SK-N-SH (cell line): ENCODE data around the gene PLEKHA4. TPM values are rescaled to one million over a fixed set of nuclear protein-coding genes. Genes with fewer than 3 reads are reported as not detected.

Experiments
- CTCF ChIA-PET: fragments of 300-600, 350-600 bp; formaldehyde crosslinking; extraction: SDS; loops from one replicate; lab custom pipeline; 2021; lab: Yijun Ruan, JAX
- POLR2A ChIA-PET: fragments of 350-600 bp; sonication (Branson Sonifier 250); formaldehyde crosslinking; extraction: SDS; loops from one replicate; lab custom pipeline; 2020; ENCODE audit warnings: antibody characterized with exemption, inconsistent platforms; lab: Yijun Ruan, JAX
- DNase-seq: peaks from one replicate; pipeline ENCODE4 v3.0.0; 2012
- H2AFZ ChIP-seq: fragments of 200-600 bp; sonication (generic); 2 replicates; pipeline ENCODE4 v1.8.1; 2016; ENCODE audit warnings: antibody characterized with exemption, mild to moderate bottlenecking, low read depth
- H3F3A ChIP-seq: fragments of 200-600 bp; sonication (generic); replicated peaks from 2 replicates; pipeline ENCODE3; 2016; ENCODE audit warnings: antibody characterized with exemption, mild to moderate bottlenecking; ENCODE audit not compliant: insufficient read depth
- H3K27ac ChIP-seq, 2 experiments: fragments of 200-500 bp in 1 of 2; fragments of 200-600 bp in 1 of 2; sonication (Bioruptor generic) in 1 of 2; sonication (generic), shearing (Covaris generic) in 1 of 2; 2 replicates each; pipeline versions ENCODE4 v1.5.1 to v1.6.1; 2014 to 2016; ENCODE audit warnings: low read depth in 2 of 2, inconsistent platforms in 1 of 2, low read length in 1 of 2, mild to moderate bottlenecking in 1 of 2, mixed read lengths in 1 of 2
- H3K27me3 ChIP-seq: fragments of 200-600 bp; sonication (generic), shearing (Covaris generic); 2 replicates; pipeline ENCODE4 v1.6.1; 2016; ENCODE audit warnings: mixed run types; ENCODE audit not compliant: insufficient read depth
- H3K36me3 ChIP-seq, 2 experiments: fragments of 200-500 bp in 1 of 2; fragments of 200-600 bp in 1 of 2; sonication (Bioruptor generic) in 1 of 2; sonication (generic) in 1 of 2; replicated peaks in 1 of 2; 2 replicates each; pipeline versions ENCODE3 to v1.5.1; 2014 to 2016; ENCODE audit warnings: low read length in 1 of 2, mild to moderate bottlenecking in 1 of 2; ENCODE audit not compliant: insufficient read depth in 2 of 2, control insufficient read depth in 1 of 2
- H3K4me1 ChIP-seq, 2 experiments: fragments of 200-500 bp in 1 of 2; fragments of 200-600 bp in 1 of 2; sonication (Bioruptor generic) in 1 of 2; sonication (generic), shearing (Covaris generic) in 1 of 2; 2 replicates each; pipeline versions ENCODE4 v1.5.1 to v1.6.1; 2014 to 2016; ENCODE audit warnings: low read depth in 1 of 2, low read length in 1 of 2, mixed run types in 1 of 2; ENCODE audit not compliant: insufficient read depth in 2 of 2, control insufficient read depth in 1 of 2
- H3K4me2 ChIP-seq: fragments of 200-600 bp; sonication (generic), shearing (Covaris generic); 2 replicates; pipeline ENCODE4 v1.6.1; 2017; ENCODE audit warnings: mixed run types
- H3K4me3 ChIP-seq, 2 experiments: fragments of 200-500 bp in 1 of 2; fragments of 200-600 bp in 1 of 2; sonication (Bioruptor generic) in 1 of 2; sonication (generic), shearing (Covaris generic) in 1 of 2; 2 replicates each; pipeline versions ENCODE4 v1.5.1 to v1.8.1; 2014 to 2016; ENCODE audit warnings: low read depth in 2 of 2, inconsistent platforms in 1 of 2, low read length in 1 of 2, mild to moderate bottlenecking in 1 of 2, mixed read lengths in 1 of 2, moderate library complexity in 1 of 2
- H3K79me2 ChIP-seq: fragments of 200-600 bp; sonication (generic); 2 replicates; pipeline ENCODE4 v1.8.1; 2017; ENCODE audit warnings: mild to moderate bottlenecking; ENCODE audit not compliant: insufficient read depth
- H3K9ac ChIP-seq: fragments of 200-600 bp; sonication (generic); 2 replicates; pipeline ENCODE4 v1.6.1; 2017; ENCODE audit warnings: mixed run types
- H3K9me2 ChIP-seq: fragments of 200-600 bp; sonication (generic); 2 replicates; pipeline ENCODE4 v1.6.1; 2017; ENCODE audit warnings: mixed run types
- H3K9me3 ChIP-seq: fragments of 200-600 bp; sonication (generic); 2 replicates; pipeline ENCODE4 v1.6.1; 2017; ENCODE audit warnings: mixed run types, mild to moderate bottlenecking, moderate library complexity
- H4K20me1 ChIP-seq: fragments of 200-600 bp; sonication (generic); 2 replicates; pipeline ENCODE4 v1.6.1; 2017; ENCODE audit warnings: mild to moderate bottlenecking, mixed run types; ENCODE audit not compliant: insufficient read depth
- CHD2 ChIP-seq: fragments of 150-350 bp; IDR thresholded peaks from 2 replicates; pipeline ENCODE4 v1.6.1; 2018; ENCODE audit warnings: low read length; ENCODE audit not compliant: partially characterized antibody
- ELF1 ChIP-seq: IDR thresholded peaks from 2 replicates; pipeline ENCODE4 v1.4.0; 2012
- EP300 ChIP-seq, 2 experiments: IDR thresholded peaks; 2 replicates each; pipeline versions ENCODE4 v1.4.0 to v1.6.1; 2012; ENCODE audit warnings: borderline replicate concordance in 1 of 2, low read depth in 1 of 2, low read length in 1 of 2
- FOSL2 ChIP-seq: IDR thresholded peaks from 2 replicates; pipeline ENCODE4 v1.4.0; 2012; ENCODE audit warnings: low read depth, mild to moderate bottlenecking, moderate library complexity, borderline replicate concordance
- FOXJ3 ChIP-seq: sonication (generic); formaldehyde crosslinking; IDR thresholded peaks from 2 replicates; pipeline ENCODE4 v1.5.1; 2020; ENCODE audit warnings: mild to moderate bottlenecking, missing genetic modification reagents
- IRF3 ChIP-seq: fragments of 150-350 bp; IDR thresholded peaks from 2 replicates; pipeline ENCODE4 v1.6.1; 2016; ENCODE audit warnings: mild to moderate bottlenecking, low read depth, low read length
- JUND ChIP-seq: IDR thresholded peaks from 2 replicates; pipeline ENCODE4 v1.4.0; 2012
- MAX ChIP-seq: IDR thresholded peaks from 2 replicates; pipeline ENCODE4 v1.4.0; 2012; ENCODE audit warnings: low read depth
- MEF2A ChIP-seq: IDR thresholded peaks from 2 replicates; pipeline ENCODE4 v1.4.0; 2012; ENCODE audit warnings: low read depth, borderline replicate concordance
- MXI1 ChIP-seq: IDR thresholded peaks from 2 replicates; pipeline ENCODE4 v1.6.1; 2012; ENCODE audit warnings: mild to moderate bottlenecking, low read depth, low read length, improper control_type of control experiment
- NFIC ChIP-seq: IDR thresholded peaks from 2 replicates; pipeline ENCODE4 v1.4.0; 2012; ENCODE audit warnings: borderline replicate concordance
- POLR2AphosphoS5 ChIP-seq: IDR thresholded peaks from 2 replicates; pipeline ENCODE4 v1.6.1; 2012; ENCODE audit warnings: low read depth, low read length
- RCOR1 ChIP-seq: fragments of 150-350 bp; IDR thresholded peaks from 2 replicates; pipeline ENCODE4 v1.6.1; 2017; ENCODE audit warnings: antibody characterized with exemption, low read length
- SIN3A ChIP-seq: IDR thresholded peaks from 2 replicates; pipeline ENCODE4 v1.6.1; 2012; ENCODE audit warnings: low read depth, mild to moderate bottlenecking, low read length, moderate library complexity, borderline replicate concordance
- SMC3 ChIP-seq: IDR thresholded peaks from 2 replicates; pipeline ENCODE4 v1.6.1; 2012; ENCODE audit warnings: low read depth, low read length, improper control_type of control experiment
- TAF1 ChIP-seq: IDR thresholded peaks from 2 replicates; pipeline ENCODE4 v1.6.1; 2012; ENCODE audit warnings: low read depth, mild to moderate bottlenecking, low read length, moderate library complexity, borderline replicate concordance
- TCF12 ChIP-seq: IDR thresholded peaks from 2 replicates; pipeline ENCODE4 v1.4.0; 2012
- TEAD4 ChIP-seq: IDR thresholded peaks from 2 replicates; pipeline ENCODE4 v1.4.0; 2012; ENCODE audit warnings: mild to moderate bottlenecking, borderline replicate concordance; ENCODE audit not compliant: insufficient read depth
- USF2 ChIP-seq: fragments of 150-350 bp; IDR thresholded peaks from 2 replicates; pipeline ENCODE4 v1.6.1; 2017; ENCODE audit warnings: antibody characterized with exemption, low read length, low read depth, borderline replicate concordance
- YY1 ChIP-seq: IDR thresholded peaks from 2 replicates; pipeline ENCODE4 v1.4.0; 2012; ENCODE audit warnings: low read depth, mild to moderate bottlenecking
- WGBS: methylation state at CpG from one replicate; pipeline ENCODE4 v1.1.6; 2017; ENCODE audit warnings: low lambda C conversion rate; 5-methylcytosine and 5-hydroxymethylcytosine counted together
- polyA plus RNA-seq, 3 experiments: library from polyadenylated mRNA; depleted of rRNA; stranded (reverse); fragments of >200 nt; gene quantifications; 2 replicates each; pipeline ENCODE4 v1.2.3, GENCODE V29; 2012
- TF ChIP-seq, protein P1 (sequence below): IDR thresholded peaks from 2 replicates; pipeline ENCODE4; 2012
- TF ChIP-seq, protein P2 (sequence below): IDR thresholded peaks from 2 replicates; pipeline ENCODE4 v1.4.0; 2012; ENCODE audit warnings: low read depth, borderline replicate concordance

The PLEKHA4 gene
- polyA plus RNA-seq, 1 of the 3 experiments (the other 2 are of a cell fraction): 5.6 TPM

- TF ChIP-seq, protein P1, sequence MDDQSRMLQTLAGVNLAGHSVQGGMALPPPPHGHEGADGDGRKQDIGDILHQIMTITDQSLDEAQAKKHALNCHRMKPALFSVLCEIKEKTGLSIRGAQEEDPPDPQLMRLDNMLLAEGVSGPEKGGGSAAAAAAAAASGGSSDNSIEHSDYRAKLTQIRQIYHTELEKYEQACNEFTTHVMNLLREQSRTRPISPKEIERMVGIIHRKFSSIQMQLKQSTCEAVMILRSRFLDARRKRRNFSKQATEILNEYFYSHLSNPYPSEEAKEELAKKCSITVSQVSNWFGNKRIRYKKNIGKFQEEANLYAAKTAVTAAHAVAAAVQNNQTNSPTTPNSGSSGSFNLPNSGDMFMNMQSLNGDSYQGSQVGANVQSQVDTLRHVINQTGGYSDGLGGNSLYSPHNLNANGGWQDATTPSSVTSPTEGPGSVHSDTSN: no peak
- TF ChIP-seq TAF1 (no peak), SMC3 (no peak)
- TF ChIP-seq, all 33 proteins: peak for 0
These were observed 5.3 kb upstream of the PLEKHA4 start (continued) for GRCh38 chr19:48873476-48874302.

DNA sequence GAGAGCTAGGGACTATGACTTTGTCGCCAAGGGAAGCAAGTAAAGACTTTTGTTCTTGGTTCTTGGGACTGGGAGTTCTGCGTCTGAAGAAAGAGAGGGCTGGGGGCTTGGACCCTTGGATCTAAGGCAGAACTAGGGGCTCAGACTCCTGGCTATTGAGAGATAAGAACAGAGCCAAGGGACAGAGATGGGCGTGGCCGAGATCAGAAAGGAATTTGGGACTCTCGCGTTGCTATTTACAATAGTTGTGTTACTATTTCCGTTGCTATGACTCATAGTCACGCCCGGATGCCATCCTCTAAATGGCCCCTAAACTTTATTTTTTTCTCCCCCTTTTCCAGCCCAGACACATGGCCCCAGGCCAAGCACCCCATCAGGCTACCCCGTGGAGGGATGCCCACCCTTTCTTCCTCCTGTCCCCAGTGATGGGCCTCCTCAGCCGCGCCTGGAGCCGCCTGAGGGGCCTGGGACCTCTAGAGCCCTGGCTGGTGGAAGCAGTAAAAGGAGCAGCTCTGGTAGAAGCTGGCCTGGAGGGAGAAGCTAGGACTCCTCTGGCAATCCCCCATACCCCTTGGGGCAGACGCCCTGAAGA, 4.6 kb upstream of the PLEKHA4 start:
- Histone ChIP-seq H3K4me2 (peak overlapping the region; percentile 93), H3K9ac (peak overlapping the region; percentile 100), H3K79me2 (peaks cover 56% of the 10 kb centered on the region), H3K9me3 (no peaks in the 10 kb centered on the region), H3K9me2 (no peaks in the 10 kb centered on the region), H3K27me3 (no peaks in the 10 kb centered on the region), H3K4me3 (peak overlapping the region; percentile 94 to 96), H3K36me3 (peaks cover 29 to 48% of the 10 kb centered on the region in 2 experiments), H2AFZ (no peak overlapping the region), H3K27ac (peak overlapping the region; percentile 92 to 100), H3F3A (peaks cover 28% of the 10 kb centered on the region), H3K4me1 (peaks cover 15 to 34% of the 10 kb centered on the region in 2 experiments; a peak in 3 of 4 replicates), H4K20me1 (peaks cover 48% of the 10 kb centered on the region)
- 2% methylated on average over 13 of the region's 14 CpGs for WGBS
- peak; percentile 78 for DNase-seq
- ChIA-PET POLR2A (interaction anchor here (0.6 to 1.6 kb wide), 4 partner anchors 8 to 158 kb away, joined by 3 to 9 read pairs (median 5); partner anchors contain the start of gene BAX), CTCF (interaction anchor here (1.7 kb wide), 2 partner anchors 97 to 98 kb away, joined by 7 to 10 read pairs; no protein-coding TSS in a partner anchor)
- TF ChIP-seq USF2 (no peak), FOSL2 (peak; percentile 82; the same call in 1 of the 2 replicates), NFIC (peak; percentile 57; the same call in 1 of the 2 replicates), MAX (peak; percentile 80; the same call in 1 of the 2 replicates), MXI1 (peak; percentile 61; the same call in 1 of the 2 replicates), IRF3 (no peak), SIN3A (peak; percentile 85; the same call in 1 of the 2 replicates), JUND (peak; percentile 79; the same call in 1 of the 2 replicates), EP300 (IDR thresholded peaks at IDR 0.05; ENCODE audit: borderline replicate concordance in 1 of 2, low read depth in 1 of 2, low read length in 1 of 2) (peak in 1 of 2 experiments; percentile 56; a peak in 1 of 4 replicates), POLR2AphosphoS5 (peak; percentile 55; the same call in 1 of the 2 replicates), TCF12 (no peak), SMC3 (no peak), RCOR1 (no peak), TEAD4 (no peak), FOXJ3 (CRISPR knock-in tag) (no peak), TAF1 (0 out of 2 replicates have a peak, but pooled peaks have one; percentile 40), CHD2 (peak; percentile 96), YY1 (no peak), ELF1 (no peak), MEF2A (peak; percentile 93)
- TF ChIP-seq, protein P1: peak; percentile 27; the same call in 1 of the 2 replicates
- TF ChIP-seq, protein P2, sequence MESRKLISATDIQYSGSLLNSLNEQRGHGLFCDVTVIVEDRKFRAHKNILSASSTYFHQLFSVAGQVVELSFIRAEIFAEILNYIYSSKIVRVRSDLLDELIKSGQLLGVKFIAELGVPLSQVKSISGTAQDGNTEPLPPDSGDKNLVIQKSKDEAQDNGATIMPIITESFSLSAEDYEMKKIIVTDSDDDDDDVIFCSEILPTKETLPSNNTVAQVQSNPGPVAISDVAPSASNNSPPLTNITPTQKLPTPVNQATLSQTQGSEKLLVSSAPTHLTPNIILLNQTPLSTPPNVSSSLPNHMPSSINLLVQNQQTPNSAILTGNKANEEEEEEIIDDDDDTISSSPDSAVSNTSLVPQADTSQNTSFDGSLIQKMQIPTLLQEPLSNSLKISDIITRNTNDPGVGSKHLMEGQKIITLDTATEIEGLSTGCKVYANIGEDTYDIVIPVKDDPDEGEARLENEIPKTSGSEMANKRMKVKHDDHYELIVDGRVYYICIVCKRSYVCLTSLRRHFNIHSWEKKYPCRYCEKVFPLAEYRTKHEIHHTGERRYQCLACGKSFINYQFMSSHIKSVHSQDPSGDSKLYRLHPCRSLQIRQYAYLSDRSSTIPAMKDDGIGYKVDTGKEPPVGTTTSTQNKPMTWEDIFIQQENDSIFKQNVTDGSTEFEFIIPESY: peak; percentile 94
